Duodenal mucosa (tissue), 2 donors: ENCODE results near the gene RRAGD.

Source experiments
- H3K27ac ChIP-seq: one replicate; pipeline ENCODE4 v1.7.0; 2013; ENCODE audit warnings: low read depth, low read length
- H3K27me3 ChIP-seq, 2 donors: one replicate each; pipeline ENCODE4 v1.7.0; 2013; ENCODE audit warnings: low read length in 2 of 2, control low read depth in 1 of 2; ENCODE audit not compliant: insufficient read depth in 2 of 2, control insufficient read depth in 1 of 2
- H3K36me3 ChIP-seq, 2 donors: one replicate each; pipeline ENCODE4 v1.7.0; 2013; ENCODE audit warnings: low read length in 2 of 2, control low read depth in 1 of 2; ENCODE audit not compliant: insufficient read depth in 2 of 2, control insufficient read depth in 1 of 2
- H3K4me1 ChIP-seq, 2 donors: one replicate each; pipeline ENCODE4 v1.7.0; 2013; ENCODE audit warnings: low read length in 2 of 2, control low read depth in 1 of 2; ENCODE audit not compliant: insufficient read depth in 2 of 2, control insufficient read depth in 1 of 2
- H3K4me3 ChIP-seq, 2 donors: one replicate each; pipeline ENCODE4 v1.7.0; 2013; ENCODE audit warnings: low read length in 2 of 2, low read depth in 1 of 2
- H3K9ac ChIP-seq, 2 donors: one replicate each; pipeline ENCODE4 v1.7.0; 2013; ENCODE audit warnings: low read length in 2 of 2, low read depth in 1 of 2
- H3K9me3 ChIP-seq, 2 donors: one replicate each; pipeline ENCODE4 v1.7.0; 2013; ENCODE audit warnings: low read length in 2 of 2, control low read depth in 1 of 2; ENCODE audit not compliant: control insufficient read depth in 1 of 2

RRAGD gene

DNA sequence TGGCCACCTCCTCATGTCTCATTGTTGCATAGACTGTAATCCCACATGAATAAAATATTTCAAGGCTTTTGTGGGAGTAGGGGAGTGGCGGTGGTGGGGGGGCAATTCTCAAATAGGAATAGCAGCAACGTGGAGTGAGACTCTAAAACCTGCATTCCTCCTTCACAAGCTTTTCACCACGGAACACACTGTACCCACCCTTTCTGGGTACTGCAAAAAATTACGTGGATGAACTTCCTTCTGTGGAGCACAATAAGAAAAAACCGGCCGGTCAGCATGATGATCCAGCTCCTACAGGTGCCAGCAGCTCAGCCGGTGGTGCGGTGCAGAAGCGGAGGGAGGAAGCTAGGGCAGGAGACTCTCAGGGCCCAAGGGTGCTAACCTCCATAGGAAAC, 930 bp upstream of the RRAGD start:
- no peak overlapping the region for H3K27ac ChIP-seq
- H3K9ac ChIP-seq, result no peak overlapping the region
- H3K36me3 ChIP-seq, result no peaks in the 10 kb centered on the region

DNA sequence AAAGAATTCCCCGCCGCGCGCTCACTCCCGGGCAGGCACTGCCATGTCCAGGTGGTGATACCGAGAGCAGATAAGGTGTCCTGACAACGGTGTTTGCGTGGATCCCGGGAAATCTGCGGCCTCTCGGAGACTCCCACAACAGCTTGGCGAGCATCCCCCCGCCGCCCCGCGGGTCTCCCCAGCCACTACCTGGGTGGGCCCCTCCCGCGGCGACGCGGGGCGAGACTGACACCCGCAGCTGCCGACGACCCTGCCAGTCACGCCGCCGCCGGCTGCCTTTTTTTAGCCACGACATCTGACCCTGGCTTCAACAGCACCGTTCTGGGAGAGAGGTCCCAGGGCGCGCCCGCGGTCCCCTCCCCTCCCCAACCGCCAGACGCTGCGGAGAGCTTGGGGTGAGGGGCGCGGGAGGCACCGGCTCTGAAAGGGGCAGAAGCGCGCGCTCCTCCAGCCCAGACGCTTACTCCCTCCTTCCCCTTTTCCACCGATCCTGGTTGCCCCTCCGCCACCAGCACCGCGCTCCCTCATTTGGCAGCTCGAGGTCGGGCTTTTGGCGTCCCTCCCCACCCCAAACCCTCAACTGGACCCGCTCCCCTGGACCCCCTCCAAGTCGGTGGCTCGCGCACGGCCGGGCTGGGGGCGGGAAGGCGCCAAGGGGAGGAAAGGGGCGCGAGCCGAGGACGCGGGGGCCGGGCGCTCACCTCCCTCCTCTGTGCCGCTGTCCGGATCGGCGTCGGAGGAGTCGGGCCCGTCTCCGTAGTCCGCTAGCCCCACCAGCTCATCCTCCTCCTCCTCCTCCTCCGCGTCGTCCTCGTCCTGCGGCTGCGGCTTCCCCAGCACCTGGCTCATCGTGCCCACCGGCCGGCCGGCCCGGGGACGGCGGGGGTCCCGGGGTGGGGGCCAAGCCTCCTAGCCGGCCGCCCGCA, 665 bp downstream of the RRAGD start:
- Histone ChIP-seq H3K4me1 (peaks cover 0 to 18% of the 10 kb centered on the region in 2 donors), H3K36me3 (no peaks in the 10 kb centered on the region)

More for the DNA sequence above, 930 bp upstream of the RRAGD start:
- Histone ChIP-seq H3K4me1 (peaks cover 0 to 18% of the 10 kb centered on the region in 2 donors), H3K4me3 (peak overlapping the region; percentile 64 to 76), H3K27me3 (peaks cover 9 to 34% of the 10 kb centered on the region in 2 donors), H3K9me3 (no peaks in the 10 kb centered on the region)

DNA sequence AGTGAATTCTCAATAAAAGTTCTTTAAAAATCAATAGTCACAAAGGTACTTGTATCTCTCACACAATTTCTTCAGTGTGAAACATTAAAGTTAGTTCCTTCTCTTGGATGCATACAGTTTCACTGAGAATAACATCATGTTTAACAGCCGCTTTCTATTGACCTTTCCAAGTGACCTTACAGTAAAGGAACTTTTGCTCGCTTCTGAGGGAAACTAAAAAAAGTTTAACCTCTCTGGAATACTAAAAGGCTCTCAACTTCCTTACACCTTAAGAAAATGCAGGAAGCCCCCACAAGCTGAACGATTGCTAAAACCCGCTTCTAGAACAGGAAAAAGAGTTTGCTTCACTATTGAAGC, 1.3 kb downstream of the RRAGD start:
- H3K4me1 ChIP-seq, result peaks cover 0 to 18% of the 10 kb centered on the region in 2 donors
- no peaks in the 10 kb centered on the region for H3K36me3 ChIP-seq
- no peak overlapping the region for H3K9ac ChIP-seq
- peak overlapping the region; percentile 34 for H3K27ac ChIP-seq
- H3K9me3 ChIP-seq, result no peaks in the 10 kb centered on the region
- H3K4me3 ChIP-seq, result peak overlapping the region; percentile 64 to 76
- H3K27me3 ChIP-seq, result peaks cover 9 to 34% of the 10 kb centered on the region in 2 donors

More for the DNA sequence above, 665 bp downstream of the RRAGD start:
- Histone ChIP-seq H3K4me3 (peak overlapping the region; percentile 64 to 76), H3K9me3 (no peaks in the 10 kb centered on the region), H3K27me3 (peaks cover 9 to 34% of the 10 kb centered on the region in 2 donors), H3K27ac (peak overlapping the region; percentile 36), H3K9ac (peak overlapping the region in 1 of 2 donors; percentile 33)

DNA sequence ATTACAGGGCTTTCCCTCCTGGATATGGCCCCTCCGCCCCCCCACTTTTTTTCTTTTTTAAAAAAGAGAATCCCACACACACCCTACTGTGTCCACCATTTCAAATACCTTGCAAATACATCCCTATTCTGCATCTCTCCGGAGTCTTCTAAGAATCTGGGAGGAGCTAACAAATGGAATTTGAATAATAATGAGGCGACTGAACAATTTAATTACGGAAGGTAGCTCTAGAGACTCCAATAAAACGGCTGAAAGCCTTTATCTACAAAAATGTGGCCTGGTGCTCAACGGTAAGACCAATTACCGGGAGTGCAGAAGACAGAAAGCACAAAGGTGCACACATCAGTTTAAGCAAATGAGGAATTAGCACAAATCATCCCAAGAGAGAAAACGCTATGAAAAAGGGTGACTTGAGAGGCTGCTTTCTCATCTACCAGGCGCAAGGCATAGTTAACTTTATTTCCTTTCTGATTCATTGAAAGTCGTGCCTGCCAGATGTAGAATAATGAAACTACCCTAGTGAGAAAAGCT, 1.8 kb downstream of the RRAGD start:
- Histone ChIP-seq H3K4me3 (peak overlapping the region in 1 of 2 donors; percentile 76), H3K27me3 (peaks cover 9 to 34% of the 10 kb centered on the region in 2 donors), H3K9me3 (no peaks in the 10 kb centered on the region), H3K9ac (no peak overlapping the region), H3K27ac (no peak overlapping the region), H3K4me1 (peaks cover 0 to 18% of the 10 kb centered on the region in 2 donors), H3K36me3 (no peaks in the 10 kb centered on the region)

DNA sequence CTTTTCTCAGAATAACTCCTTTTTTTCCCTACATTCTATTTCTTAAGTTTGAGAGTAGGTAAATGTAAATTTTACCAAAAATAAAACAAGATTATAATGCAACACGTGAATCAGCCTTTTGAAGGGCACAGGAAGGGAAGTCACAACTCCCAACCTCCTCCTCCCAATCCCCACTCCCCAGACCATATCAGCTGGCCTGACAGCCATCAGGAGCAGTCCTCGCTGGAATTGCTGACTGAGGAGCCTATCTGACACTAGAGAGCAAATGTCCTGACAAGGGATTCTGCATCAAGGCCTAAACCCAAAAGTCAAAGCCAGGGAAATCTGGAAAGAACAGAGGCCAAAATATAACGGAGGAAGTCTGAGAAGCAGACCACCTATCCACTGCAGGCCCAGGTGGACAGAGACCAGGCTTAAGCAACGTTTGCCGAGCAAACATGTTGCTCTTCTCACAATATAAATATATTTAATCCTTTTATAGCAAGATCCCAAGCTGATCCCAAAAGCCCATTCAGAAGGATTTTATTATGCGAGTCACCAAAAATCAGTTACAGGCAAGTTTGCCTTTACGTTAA, 2.5 kb downstream of the RRAGD start:
- Histone ChIP-seq H3K27ac (no peak overlapping the region), H3K4me3 (no peak overlapping the region), H3K9me3 (no peaks in the 10 kb centered on the region), H3K36me3 (no peaks in the 10 kb centered on the region), H3K27me3 (peaks cover 9 to 34% of the 10 kb centered on the region in 2 donors), H3K4me1 (peaks cover 0 to 18% of the 10 kb centered on the region in 2 donors), H3K9ac (no peak overlapping the region)

DNA sequence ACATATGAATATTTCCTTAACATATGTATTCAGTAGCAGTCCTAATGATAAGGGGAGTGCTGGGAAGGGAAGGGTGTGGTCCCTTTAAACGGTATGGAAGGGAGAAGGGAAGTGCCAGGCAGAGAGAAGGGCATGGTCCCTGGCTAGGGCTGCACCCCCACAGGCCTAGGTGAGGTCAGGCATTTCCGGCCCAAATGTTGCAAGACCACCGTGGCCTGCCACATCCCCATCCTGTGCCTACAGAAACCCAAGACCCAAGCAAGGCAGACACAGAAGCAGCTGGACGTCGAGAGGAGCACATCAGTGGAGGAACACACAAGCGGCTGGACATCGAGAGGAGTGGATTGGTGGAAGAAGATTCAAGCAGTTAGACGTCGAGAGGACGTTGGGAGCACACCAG, 5.9 kb downstream of the RRAGD start:
- H3K9me3 ChIP-seq, result no peaks in the 10 kb centered on the region
- no peak overlapping the region for H3K4me3 ChIP-seq
- no peak overlapping the region for H3K27ac ChIP-seq
- peaks cover 0 to 2% of the 10 kb centered on the region in 2 donors for H3K4me1 ChIP-seq
- H3K36me3 ChIP-seq, result no peaks in the 10 kb centered on the region
- H3K9ac ChIP-seq, result no peak overlapping the region
- H3K27me3 ChIP-seq, result peaks cover 3 to 12% of the 10 kb centered on the region in 2 donors

DNA sequence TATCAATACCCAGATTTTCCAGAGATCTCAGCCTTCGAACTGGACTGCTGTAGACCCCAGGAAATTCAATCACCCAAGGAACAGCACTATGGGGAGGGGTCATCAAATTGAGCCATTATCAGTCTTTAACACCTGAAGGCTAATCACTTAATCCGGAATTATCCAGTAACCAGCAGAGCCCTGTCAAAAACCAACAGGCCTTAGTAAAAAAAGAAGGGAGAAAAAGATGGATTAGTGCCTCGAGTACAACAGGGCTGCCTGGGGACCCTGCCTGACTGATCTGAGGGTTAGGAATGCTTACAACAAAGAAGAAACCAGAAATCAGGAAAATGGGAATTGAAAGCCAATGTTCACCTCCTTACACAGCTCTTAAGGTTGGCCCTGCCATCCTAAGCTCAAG, 7.6 kb downstream of the RRAGD start:
- Histone ChIP-seq H3K36me3 (no peaks in the 10 kb centered on the region), H3K9ac (no peak overlapping the region), H3K4me1 (no peaks in the 10 kb centered on the region), H3K27ac (no peak overlapping the region), H3K27me3 (peaks cover 2 to 8% of the 10 kb centered on the region in 2 donors), H3K4me3 (no peak overlapping the region), H3K9me3 (no peaks in the 10 kb centered on the region)

DNA sequence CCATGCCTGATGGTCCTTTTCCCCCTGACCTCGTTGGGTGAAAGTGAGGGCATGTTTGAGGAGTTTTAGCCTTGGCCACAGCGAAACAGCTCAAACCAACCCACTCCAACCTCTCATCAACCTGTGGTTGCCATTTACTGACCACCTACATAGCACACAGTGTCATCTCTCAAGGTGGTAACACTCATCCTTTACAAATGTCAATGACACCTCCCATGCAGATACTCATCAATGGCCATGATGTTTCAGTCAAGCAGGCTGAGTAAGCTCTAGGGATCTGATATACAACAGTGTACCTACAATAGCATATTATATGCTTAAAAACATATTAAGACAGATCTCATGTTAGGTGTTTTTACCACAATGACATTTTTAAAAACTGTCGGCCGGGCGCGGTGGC, 9.3 kb downstream of the RRAGD start:
- no peak overlapping the region for H3K9ac ChIP-seq
- no peaks in the 10 kb centered on the region for H3K27me3 ChIP-seq
- no peaks in the 10 kb centered on the region for H3K9me3 ChIP-seq
- no peak overlapping the region for H3K4me3 ChIP-seq
- no peaks in the 10 kb centered on the region for H3K36me3 ChIP-seq
- H3K4me1 ChIP-seq, result no peaks in the 10 kb centered on the region
- H3K27ac ChIP-seq, result no peak overlapping the region

DNA sequence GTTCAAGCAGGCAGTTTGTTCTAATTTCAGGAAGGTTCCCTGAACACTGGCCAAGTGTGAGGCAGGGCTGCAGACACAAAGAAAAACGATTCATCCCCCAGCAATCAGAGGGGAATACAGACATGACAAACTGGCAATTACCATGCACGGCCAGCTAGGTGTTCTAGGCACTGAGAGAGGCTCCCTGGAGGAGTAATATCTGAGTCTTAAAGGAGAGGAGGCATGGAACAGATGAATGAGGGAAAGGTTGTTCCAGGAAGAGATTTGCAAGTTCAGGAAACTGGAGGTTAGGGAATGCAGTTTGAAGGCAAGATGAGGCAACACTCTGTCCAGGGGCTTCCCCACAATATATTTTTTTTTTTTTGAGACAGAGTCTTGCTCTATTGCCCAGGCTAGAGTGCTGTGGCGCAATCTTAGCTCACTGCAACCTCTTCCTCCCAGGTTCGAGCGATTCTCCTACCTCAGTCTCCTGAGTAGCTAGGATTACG, 11.1 kb downstream of the RRAGD start:
- no peak overlapping the region for H3K4me3 ChIP-seq
- no peaks in the 10 kb centered on the region for H3K4me1 ChIP-seq
- H3K9ac ChIP-seq, result no peak overlapping the region
- no peak overlapping the region for H3K27ac ChIP-seq
- H3K9me3 ChIP-seq, result no peaks in the 10 kb centered on the region
- no peaks in the 10 kb centered on the region for H3K36me3 ChIP-seq
- H3K27me3 ChIP-seq, result no peaks in the 10 kb centered on the region

DNA sequence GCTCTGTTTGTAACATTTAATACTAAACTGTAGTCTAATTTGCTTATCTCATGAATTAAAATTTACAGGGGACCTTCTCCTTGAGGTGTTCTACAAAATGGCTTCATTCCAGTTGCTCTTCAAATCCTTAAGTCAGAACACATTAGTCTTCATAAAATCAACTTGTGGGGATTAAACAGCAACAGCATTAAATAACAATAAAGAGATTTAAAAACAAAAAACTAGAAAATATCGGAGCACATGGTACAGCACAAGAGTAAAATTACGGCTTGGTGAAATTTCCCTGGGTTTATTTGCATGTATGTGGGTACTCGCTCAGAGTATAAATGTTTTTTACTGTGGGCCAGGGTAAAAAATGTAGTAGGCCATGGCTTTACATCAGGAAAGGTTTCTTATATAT, 12.0 kb downstream of the RRAGD start:
- H3K9ac ChIP-seq, result no peak overlapping the region
- no peaks in the 10 kb centered on the region for H3K9me3 ChIP-seq
- H3K36me3 ChIP-seq, result no peaks in the 10 kb centered on the region
- H3K4me1 ChIP-seq, result no peaks in the 10 kb centered on the region
- no peak overlapping the region for H3K27ac ChIP-seq
- no peaks in the 10 kb centered on the region for H3K27me3 ChIP-seq
- no peak overlapping the region for H3K4me3 ChIP-seq
